HG02943 (cell line): ENCODE measurements around the gene INF2.
"Not testable (repeated sequence)": the region's sequence is repeated elsewhere in the genome, so short reads cannot be mapped to it uniquely, and the experiment has no call there.

Source experiments
- ATAC-seq: cut with Tn5 transposase; IDR thresholded peaks from one replicate; pipeline ENCODE4 v1.9.1; 2021; ENCODE audit warnings: mild to moderate bottlenecking, low read depth, moderate library complexity; ENCODE audit not compliant: unreplicated experiment

The INF2 gene

DNA sequence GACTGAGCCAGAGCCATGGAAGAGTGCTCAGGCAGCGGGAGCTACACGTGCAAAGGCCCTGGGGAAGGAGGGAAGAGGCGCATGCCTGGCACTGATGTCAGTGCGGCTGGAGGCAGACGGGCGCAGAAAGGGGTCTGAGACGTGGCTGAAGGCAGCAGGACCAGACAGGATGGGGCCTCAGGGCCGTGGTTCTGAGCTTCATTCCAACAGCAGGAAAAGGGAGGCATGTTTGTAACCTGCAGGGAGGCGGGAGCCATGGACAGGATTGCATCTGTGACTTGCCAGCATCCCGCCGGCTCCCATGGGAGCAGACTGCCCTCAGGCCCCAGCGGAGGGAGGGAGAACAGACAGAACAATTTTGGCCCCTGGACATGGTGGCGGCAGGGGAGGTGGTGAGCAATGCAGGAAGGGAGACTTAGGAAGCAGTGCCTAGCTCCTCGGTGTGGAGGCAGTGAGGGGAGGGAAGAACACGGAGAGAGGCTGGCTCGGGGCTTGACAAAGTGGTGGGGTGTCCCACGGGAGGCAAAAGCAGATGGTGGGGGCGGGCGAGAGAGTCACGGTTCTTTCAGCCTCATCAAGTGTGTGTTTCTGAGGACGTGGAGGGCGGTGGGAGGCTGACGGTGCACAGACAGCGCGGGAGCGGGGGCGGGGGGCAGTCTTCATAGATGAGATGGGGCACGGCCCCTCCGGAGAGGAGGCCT, 33.3 kb upstream of the INF2 start:
- no peak for ATAC-seq

DNA sequence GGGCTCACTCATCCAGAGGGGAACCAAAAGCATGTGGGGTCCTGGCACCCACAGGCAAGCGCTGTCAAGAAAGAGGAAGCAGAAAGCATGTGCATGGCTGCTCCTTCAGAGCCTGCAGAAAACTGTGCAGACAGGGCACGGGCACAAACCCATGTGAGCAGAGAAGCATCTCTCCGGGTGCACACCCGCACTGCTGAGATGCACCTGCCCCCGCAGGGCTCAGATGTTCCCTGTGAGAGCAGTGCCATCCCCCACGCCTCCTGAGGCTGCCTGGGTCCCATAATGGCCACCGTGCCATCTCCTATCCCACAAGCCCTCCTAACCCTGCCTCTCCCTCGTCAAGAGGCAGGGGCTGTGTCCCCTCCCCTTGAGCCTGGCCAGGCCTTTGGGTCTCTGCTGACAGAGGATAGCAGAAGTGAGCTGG, 32.3 kb upstream of the INF2 start:
- no peak for ATAC-seq

DNA sequence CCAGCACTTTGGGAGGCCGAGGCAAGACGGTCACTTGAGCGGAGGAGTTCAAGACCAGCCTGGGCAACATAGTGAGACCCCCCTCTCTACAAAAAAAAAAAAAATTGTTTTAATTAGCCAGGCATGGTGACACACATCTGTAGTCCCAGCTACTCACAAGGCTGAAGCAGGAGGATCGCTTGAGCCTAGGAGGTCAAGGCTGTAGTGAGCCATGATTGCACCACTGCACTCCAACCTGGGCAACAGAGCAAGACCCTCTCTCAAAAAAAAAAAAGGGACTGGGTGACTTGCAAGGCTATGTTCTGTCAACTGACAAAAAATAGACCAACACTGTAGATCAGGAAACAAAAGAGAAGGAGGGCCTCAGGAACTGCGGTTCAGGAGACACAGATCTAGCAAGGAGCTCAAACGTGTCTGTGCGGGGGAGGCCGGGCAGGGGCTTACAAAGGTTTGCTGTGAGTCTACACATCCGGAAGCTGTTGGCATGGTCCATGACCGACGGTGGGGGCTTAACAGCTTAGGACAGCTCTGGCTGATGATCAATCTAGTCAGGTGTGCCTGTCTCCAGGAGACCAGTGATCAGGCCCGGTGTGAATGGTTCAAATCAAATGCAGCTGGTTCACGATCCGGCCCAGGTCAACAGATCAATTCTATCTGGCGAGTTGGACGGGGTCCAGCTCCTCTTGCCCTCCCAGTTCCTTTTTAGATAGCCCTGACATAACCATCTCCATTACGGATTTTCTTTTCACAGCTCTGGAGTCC, 31.7 kb upstream of the INF2 start:
- no peak for ATAC-seq

DNA sequence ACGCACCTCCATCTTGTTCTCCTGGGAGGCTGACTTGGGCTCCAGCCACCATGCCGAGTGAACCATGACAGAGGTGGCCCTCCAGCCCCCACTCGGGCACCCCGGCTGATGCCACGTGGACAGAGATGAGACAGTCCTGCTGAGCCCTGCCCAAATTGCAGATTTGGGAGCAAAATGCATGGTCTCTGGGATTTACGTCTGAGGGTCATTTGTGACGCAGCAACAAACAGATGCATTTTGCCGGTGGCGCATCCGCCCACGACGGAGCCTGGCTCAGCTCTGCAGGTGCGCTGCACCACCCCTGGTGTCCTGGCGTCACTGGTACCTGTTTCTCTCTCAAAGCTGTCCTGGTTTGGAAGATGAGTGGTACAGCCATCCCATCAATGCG, 31.1 kb upstream of the INF2 start:
- ATAC-seq, result no peak

DNA sequence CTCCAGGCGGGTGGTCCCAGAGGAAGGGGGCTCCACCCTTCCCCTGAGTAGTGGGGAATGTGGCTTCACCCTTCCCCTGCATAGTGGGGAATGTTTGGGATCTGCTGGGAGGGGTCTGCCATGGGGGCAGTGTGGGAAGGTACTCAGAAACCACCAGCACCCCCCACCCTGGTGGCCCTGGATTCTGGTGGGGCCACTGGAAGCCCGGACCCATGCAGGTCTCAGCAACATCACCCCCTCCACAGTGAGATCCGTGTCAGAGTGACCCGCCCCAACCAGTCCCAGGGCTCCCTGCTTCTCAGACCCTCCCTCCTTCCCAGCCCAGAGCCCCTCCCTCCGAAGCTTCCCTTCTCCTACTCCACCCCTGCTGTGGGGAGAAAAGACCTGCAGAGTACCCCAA, 30.3 kb upstream of the INF2 start:
- ATAC-seq, result no peak

- no peak for ATAC-seq
These were observed 29.5 kb upstream of the INF2 start for GRCh38 chr14:104659764-104660523.

- ATAC-seq, result no peak
These were observed 28.8 kb upstream of the INF2 start for GRCh38 chr14:104660597-104660996.

GRCh38 chr14:104661086-104661485, 28.3 kb upstream of the INF2 start:
- ATAC-seq, result no peak

GRCh38 chr14:104661528-104662157, 27.8 kb upstream of the INF2 start:
- not testable (repeated sequence) for ATAC-seq

DNA sequence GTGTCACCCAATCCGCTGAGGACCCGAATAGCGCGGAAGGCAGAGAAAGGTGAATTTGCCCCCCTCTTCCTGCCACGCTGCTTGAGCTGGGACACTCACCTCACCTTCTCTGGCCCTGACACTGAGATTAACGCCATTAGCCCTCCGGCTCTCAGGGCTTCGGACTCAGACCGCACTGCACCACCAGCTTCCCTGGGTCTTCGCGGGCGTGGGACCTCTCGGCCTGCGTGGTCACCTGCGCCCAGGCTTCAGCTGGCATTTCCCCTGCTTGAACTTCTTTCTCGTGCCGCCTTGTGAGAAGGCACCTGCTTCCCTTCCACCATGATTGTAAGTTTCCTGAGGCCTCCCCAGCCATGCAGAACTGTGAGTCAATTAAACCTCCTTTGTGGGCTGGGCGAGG, 26.9 kb upstream of the INF2 start:
- not testable (repeated sequence) for ATAC-seq

- no peak for ATAC-seq
These were observed 25.3 kb upstream of the INF2 start for GRCh38 chr14:104664107-104664506.

DNA sequence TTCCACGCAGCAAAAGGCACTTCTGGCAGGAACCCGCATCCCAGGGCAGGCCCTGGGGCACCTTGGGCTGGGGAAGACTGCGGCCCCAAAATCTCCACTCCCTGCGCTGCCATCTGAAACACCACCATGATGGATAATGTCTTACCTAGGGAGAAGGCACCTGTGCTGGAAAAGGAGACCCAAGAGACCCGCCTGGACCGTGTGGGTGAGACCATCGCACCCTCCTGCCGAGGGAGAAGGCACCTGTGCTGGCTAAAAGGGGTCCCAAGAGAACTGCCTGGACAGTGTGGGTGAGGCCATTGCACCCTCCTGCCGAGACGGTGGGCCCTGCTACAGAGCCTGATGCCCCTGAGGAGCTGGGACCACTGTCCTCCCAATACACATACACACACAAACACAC, 24.8 kb upstream of the INF2 start:
- ATAC-seq, result no peak

DNA sequence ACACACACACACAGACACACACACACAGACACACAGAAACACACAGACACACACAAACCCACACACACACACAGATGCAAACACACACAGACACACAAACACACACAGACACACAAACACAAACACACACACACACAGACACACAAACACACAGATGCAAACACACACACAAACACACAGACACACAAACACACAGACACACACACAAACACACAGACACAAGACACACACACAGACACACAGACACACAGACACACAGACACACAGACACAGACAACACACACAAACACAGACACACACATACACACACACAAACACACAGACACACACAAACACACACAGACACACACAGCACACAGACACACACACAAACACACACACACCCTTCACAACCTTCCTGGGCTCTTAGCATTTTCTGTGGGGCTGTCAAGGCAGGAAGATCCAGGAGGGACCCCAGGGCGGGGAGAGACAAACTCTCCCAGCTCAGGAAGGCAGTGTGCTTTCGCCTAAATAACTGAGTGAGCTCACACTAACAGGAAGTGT, 24.2 kb upstream of the INF2 start:
- no peak for ATAC-seq

- no peak for ATAC-seq
These were observed 23.5 kb upstream of the INF2 start for GRCh38 chr14:104665657-104666522.

DNA sequence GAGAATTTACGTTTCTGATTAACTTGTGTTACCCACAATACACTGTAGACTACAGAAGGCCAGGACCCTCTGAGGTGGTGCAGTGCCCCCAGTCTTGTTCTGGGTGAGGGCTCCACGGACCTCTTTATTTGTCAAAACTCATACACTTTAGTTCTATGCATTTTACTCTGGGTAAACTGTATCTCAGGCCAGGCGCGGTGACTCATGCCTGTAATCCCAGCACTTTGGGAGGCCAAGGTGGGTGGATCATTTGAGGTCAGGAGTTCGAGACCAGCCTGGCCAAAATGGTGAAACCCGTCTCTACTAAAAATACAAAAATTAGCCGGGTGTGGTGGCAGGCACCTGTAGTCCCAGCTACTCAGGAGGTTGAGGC, 22.9 kb upstream of the INF2 start:
- ATAC-seq, result not testable (repeated sequence)

GRCh38 chr14:104666981-104667380, 22.4 kb upstream of the INF2 start:
- ATAC-seq, result no peak

GRCh38 chr14:104669697-104670096, 19.7 kb upstream of the INF2 start:
- no peak for ATAC-seq

DNA sequence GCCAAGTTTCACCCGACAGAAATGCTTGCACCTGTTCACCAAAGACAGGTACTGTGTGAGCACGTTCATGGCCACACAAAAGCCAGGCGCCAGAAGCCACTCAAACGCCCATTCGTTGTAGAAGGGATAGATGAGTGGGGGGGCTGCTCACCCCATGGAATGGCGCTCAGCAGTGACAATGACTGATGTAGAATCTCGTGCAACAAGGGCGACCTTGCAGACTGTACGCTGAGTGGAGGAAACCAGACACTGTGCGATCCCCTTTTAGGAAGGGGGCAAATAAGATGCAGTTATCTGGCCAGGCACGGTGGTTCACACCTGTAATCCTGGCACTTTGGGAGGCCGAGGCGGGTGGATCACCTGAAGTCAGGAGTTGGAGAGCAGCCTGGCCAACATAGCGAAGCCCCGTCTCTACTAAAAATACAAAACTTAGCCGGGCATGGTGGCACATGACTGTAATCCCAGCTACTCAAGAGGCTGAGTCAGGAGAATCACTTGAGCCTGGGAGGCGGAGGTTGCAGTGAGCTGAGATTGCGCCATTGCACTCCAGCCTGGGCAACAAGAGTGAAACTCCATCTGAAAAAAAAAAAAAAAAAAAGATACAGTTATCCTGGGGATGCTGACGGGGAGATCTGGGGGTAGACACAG, 18.0 kb upstream of the INF2 start:
- ATAC-seq, result not testable (repeated sequence)

DNA sequence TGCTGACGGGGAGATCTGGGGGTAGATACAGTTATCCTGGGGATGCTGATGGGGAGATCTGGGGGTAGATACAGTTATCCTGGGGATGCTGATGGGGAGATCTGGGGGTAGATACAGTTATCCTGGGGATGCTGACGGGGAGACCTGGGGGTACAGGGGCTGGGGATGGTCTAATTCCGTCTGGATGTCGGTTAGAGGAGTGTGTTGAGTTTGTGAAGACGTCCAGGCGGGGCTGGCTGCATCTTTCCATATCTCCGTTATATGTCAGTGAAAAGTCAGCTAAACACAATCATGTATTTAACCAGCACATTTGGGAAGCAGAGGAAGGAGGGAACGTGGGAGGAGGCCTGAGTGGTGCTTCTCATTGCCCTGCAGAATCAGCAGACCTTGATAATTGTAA, 17.3 kb upstream of the INF2 start:
- not testable (repeated sequence) for ATAC-seq
